NCI-H2107 treated with DMSO at 0.1 percent for 48 hours (cell line): ENCODE measurements around the gene ZNF627.
A peak's percentile ranks its signal among the peaks of the same experiment; 100 is the strongest.
"Not testable (repeated sequence)": the region's sequence is repeated elsewhere in the genome, so short reads cannot be mapped to it uniquely, and the experiment has no call there.

ENCODE experiments used
- DNase-seq: peaks from one replicate; lab custom pipeline; 2025; ENCODE audit not compliant: unreplicated experiment; lab: John Stamatoyannopoulos, UW

The ZNF627 gene

DNA sequence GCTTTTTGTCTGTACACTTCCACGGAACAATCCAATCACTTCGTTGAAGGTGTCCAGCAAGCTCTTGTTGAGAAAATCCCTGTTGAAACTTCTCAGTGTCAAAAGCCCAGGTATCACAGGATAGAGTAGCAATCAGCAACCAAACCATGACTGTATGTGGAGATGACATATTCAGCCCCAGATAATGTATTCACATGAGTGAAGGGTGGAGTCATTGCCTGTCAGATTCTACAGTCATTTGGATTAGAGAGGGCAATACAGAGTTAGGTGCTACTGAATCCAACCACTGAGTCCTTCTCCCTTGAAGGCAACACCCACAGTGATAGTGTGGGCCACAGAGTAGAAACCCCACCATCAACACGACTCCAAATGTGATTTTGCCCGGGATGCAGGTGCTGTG lies 23.3 kb downstream of the ZNF627 start:
- DNase-seq, result no peak

DNA sequence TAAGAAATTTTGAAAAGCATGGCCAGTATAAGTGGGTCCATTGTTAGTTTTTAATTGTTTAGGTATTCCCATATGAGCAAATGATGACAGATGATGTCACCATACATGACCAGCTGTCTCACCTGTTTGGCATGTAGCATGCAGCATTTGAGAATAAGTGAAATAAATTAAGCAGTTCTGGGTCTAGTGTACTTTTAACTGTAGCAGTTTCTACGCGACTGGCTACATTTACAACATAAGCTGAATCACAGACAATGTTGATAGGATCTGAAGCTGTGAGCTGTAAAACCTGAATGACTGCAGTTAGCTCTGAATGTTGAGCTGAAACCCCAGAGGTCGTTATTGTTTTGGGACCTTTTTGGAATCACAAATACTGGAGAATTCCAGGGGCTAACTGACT lies 25.1 kb downstream of the ZNF627 start:
- DNase-seq, result not testable (repeated sequence)

DNA sequence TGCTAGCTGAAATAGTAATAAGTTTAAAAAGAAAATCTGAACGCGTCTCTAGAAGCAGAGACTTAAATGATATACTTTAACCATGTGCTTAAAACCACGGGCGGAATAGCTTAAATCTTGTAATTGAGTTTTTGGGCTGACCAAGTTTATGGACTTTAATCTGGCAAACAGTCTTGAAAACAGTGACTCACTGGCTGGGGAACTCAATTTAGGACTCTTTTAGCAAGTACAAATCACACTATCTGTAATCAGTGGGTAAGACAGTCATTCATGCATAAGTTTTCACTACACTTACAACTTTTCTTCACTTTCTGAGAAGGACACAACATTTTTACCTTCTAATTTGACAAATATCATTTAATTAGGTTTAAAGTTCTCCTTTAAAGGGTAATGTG lies 26.8 kb downstream of the ZNF627 start:
- no peak for DNase-seq

DNA sequence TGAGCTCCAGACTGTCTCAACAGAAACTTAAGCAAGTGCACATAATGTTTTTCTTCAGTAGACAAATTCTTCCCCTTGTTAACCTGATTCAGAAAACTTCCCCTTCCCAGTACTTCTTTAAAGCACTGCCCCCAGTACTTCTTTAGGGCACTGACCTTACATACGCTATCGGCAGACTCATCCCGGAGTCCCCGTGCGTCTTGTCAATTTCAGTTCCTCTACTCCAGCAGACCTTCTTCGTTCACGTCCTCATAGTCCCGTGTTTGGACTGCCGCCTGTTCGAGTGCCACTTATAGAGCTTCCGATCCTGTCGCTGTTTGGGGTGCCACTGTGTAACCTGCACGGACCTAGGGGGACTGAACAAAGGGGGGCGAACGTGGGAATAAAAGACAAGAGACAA lies 29.0 kb downstream of the ZNF627 start:
- DNase-seq, result no peak

DNA sequence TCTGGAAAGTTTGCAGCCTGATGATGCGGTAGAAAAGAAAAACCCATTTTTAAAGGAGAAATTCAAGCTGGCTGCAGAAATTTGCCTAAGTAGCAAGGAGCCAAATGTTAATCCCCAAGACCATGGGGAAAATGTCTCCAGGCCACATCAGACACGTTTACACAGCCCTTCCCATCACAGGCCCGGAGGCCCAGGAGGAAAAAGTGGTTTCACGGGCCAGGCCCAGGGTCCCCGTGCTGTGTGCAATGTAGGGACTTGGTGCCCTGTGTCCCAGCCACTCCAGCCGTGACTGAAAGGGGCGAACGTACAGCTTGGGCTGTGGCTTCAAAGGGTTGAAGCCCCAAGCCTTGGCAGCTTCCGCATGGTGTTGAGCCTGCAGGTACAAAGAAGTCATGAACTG lies 35.9 kb downstream of the ZNF627 start:
- DNase-seq, result no peak

DNA sequence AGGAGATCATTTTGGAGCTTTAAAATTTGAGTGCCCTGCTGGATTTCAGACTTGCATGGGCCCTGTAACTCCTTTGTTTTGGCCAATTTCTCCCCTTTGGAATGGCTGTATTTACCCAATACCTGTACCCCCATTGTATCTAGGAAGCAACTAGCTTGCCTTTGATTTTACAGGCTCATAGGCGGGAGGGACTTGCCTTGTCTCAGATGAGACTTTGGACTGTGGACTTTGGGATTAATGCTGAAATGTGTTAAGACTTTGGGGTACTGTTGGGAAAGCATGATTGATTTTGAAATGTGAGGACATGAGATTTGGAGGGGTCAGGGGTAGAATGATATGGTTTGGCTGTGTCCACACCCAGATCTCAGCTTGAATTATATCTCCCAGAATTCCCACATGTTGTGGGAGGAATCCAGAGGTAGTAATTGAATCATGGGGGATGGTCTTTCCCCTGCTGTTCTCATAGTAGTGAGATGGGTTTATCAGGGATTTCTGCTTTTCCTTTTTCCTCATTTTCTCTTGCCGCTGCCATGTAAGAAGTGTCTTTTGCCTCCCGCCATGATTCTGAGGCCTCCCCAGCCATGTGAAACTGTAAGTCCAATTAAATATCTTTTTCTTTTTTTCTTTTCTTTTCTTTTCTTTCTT lies 36.9 kb downstream of the ZNF627 start:
- not testable (repeated sequence) for DNase-seq

DNA sequence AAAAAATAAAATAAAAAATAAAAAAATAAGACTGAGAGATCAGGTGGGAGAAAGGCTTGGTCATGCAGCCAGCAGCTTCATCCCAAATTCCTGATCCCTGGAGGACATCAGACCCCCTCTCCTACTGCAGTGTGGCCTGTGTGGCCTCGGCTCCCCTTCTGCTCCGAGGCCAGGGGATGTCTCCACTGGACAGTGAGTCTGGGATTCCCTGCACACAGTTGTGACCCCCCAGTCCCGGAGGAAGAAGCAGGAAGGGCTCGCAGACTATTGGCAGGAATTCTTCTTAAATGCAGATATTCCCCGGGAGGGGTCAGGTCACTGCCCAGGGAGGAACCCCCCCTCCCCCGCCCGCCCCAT lies 41.9 kb downstream of the ZNF627 start:
- no peak for DNase-seq

DNA sequence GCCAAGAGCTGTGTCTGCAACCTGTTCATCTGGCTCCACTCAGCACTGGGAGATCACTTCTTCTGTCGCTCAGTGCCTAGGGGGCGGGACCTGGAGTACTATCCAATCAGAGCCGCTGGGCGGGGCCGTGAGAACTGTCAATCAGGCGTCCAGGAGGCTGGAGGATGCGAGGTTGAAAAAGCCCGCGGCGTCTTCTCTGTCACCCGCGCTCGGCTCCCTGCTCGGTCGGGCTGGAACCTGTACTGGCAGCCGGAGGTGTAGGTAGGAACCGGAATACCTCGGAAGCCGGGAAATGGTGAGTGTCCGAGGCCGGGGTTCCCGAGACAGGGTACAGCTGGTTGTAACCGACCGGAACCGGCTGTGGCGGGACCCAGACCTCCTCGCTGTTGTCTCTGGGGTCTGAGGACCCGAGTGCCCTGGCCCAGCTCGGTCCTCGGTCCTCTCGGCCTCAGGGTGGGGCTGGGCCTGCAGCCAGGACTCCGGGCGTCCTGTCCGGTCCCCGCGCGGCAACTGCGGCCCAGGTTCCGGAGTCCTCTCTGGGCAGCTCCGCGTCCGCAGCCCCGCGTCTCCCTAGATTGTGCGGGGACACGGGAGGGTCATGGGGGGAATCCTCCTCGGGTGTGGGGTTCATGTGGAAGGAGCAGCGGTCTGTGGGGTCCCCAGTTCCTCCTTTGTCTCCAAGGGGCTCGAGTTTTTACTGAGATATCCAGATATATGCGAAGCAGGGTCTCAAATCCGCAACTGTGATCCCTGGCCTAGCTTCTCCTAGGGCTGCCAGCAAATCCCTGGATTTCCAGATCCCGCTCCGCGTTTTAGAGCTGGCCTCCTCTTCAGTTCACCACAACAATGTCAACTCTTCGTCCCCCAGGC lies 42.6 kb downstream of the ZNF627 start:
- peak; percentile 97 for DNase-seq

DNA sequence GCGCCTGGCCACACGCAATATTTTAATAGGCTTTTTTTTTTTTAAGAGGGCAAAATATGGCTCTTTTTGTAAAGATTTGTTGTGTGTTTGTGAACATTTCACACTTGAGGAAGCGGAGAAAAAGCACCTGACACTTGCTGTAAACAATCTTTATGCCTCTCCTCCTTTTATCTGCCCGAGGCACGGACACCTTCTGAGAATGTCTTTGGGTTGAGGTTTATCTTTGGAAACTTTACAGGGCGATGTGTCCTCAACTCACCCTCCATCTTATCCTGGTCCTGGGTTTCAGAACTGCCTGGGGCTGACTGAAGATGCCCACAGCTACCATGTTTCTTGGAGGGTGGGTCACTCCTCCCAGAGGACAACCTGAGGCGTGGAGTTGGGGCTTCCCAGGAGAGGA lies 44.0 kb downstream of the ZNF627 start:
- DNase-seq, result no peak

DNA sequence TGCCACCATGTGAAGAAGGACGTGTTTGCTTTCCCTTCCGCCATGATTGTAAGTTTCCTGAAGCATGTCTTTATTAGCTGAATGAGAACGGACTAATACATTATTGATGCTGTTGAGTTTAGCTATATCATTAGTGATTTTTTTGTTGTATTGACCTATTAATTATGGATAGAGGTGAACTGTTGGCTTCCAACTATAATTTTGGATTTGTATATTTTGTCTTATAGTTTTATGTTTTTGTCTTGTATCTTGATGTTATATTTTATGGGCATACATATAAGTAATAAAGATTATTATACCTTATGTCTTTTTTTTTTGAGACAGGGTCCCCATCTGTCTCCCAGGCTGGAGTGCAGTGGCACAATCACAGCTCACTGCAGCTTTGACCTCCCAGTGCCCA lies 45.6 kb downstream of the ZNF627 start:
- no peak for DNase-seq

DNA sequence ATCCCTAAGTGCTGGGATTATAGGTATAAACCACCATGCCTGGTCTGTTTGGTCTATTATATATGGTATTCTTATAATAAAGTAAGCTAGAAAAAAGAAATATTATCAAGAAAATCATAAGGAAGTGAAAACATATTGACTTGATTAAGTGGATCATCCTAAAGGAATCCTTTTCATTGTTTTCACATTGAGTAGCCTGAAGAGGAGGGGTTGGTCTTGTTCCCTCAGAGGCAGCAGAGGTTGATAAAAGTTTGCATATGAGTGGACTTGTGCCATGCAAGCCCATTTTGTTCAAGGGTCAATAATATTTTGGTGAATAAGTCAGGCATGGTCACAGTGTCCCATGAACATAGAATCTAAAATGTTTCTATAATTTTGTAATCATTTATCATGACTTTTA lies 52.7 kb downstream of the ZNF627 start:
- no peak for DNase-seq

DNA sequence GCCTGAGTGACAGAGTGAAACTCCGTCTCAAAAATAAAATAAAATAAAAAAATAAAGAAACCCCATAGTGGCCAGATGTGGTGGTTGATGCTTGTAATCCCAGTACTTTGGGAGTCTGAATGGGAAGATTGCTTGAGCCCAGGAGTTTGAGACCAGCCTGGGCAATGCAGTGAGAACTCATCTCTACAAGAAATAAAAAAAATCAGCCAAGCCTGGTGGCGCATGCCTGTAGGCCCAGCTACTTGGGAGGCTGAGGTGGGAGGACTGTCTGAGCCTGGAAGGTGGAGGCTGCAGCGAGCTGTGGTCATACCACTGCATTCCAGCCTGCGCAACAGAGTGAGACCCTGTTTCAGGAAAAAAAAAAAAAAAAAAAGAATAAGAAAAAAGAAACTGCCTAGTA lies 53.8 kb downstream of the ZNF627 start:
- no peak for DNase-seq

DNA sequence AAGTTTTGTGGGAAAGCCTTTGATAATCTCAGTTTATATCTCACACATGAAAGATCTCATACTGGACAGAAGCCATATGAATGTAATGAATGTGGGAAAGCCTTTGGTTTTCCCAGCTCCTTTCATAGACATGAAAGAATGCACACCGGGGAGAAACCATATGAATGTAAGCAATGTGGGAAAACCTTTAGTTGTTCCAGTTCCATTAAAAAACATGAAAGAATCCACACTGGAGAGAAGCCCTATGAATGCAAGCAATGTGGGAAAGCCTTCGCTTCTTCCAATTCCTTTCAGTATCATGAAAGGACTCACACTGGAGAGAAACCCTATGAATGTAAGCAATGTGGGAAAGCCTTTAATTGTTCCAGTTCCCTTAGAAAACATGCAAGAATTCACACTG lies 54.8 kb downstream of the ZNF627 start:
- no peak for DNase-seq

DNA sequence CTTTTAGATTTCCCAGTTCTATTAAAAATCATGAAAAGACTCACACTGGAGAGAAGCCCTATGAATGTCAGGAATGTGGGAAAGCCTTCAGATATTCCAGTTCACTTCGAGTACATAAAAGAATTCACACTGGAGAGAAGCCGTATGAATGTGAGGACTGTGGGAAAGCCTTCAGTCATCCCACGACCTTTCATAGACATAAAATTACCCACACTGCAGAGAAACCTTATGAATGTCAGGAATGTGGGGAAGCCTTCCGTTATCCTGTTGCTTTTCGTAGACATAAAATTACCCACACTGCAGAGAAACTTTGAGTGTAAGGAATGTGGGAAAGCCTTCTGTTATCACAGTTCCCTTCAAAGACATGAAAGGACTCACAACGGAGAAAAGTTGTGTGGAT lies 55.2 kb downstream of the ZNF627 start:
- no peak for DNase-seq

DNA sequence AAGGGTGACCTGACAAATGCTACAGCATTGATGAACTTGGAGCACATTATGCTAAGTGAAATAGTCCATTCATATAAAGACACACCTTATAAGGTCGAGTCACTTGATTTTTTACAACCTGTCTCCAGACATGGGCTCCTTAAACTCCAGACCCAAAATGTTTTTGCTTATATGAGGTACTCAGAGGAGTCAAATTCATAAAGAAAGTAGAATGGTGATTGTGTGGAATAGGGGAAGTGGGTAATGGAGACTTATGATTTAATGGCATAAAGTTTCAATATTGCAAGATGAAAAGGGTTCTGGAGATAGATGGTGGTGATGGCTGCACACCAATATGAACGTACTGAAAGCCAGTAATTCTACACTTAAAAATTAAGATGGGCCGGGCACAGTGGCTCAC lies 59.3 kb downstream of the ZNF627 start:
- no peak for DNase-seq

DNA sequence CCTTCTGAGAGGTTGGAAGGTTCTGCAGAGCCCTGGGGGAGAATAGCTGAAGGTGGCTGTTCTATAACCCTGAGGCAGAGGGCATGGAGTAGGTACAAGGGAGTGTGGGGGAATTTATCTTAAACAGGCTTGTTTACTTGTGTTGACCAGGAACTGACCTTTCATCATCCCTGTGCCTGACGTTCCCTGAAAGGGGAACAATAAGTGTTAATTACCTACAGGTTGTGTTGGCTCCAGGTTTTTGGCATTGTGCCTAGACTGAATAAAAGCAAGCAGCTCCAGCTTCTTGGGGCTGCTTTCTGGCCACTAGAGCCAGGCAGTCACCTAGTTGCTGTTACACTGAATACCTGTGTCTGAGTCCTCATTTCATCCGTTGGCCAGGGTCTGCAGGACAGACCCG lies 60.0 kb downstream of the ZNF627 start:
- DNase-seq, result no peak

DNA sequence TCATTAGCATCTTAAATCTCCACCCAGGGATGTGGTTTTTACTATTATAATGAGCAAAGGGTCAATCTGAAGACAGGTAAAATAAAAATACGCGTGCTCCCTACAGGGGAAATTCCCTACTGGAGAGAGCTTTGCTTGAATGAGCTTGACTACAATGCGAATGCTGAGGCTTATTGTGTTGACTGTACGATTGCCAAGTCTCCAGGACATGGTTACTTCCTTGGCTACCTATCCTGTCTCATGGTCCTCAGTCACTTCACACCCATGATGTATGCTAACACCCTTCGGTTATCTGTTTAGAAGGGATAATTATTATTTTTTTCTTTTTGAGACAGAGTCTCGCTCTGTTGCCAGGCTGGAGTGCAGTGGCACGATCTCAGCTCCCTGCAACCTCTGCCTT lies 61.7 kb downstream of the ZNF627 start:
- DNase-seq, result no peak

DNA sequence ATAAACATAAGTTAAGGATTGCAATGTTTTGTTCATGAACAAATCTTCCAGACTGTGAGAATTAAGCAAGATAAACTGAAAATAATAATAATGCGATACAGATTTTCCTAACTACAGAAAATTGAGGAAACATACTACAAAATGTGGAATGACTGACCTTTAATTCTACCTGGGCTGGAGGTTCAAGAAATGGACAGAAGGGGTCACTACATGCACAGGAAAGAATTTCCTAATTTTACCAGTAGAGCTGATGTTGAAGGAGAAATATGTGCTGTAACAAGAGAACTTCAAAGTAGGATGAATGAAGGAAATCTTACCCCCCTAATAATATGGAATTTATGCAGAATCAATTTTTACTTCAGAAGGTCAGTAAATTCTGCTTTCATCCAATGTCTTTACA lies 62.3 kb downstream of the ZNF627 start:
- DNase-seq, result no peak

DNA sequence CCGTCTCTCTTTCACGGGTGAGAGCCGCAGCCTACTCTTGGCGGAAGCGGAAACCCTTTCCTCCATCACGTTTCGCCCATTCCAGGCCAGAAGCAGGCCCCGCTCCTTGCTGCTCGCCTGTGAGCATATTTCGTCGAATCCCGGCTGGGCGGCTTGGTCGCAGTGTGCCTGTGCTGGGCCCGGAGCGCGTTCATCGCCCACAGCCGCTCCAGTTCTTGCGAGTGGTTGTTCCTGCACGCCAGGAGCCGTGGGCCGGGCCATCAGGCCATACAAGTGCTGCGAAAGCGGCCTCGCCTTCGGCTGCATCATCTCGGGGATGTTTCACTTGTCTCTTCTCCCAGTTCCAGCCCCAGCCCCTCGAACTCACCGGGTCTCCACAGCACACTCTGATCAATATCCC lies 65.0 kb downstream of the ZNF627 start:
- DNase-seq, result no peak

DNA sequence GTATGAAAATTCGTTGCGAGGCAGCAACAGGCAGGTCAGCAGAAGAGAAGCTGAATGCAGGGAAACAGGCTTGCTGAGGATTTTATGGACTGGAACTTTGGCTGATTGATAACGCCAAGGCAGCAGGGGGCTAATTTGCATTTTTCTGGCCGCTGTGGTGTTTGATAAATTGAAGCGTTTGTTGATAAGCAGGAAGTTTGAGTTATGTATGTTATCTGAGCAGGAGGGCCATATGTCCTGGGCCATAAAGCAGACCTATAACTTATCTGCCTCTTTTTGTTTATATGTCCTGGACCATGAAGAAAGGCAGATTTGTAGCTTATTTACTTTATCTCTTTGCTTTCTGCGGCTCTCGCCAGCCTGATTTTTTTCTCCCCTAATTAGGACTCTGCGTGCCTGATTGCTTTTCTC lies 65.9 kb downstream of the ZNF627 start:
- no peak for DNase-seq
